Tibial nerve (tissue), 4 donors: Measurements from ENCODE around the gene HSD17B14. TPM values are rescaled to one million over a fixed set of nuclear protein-coding genes. Genes with fewer than 3 reads are reported as not detected.
"Not testable (repeated sequence)": the region's sequence is repeated elsewhere in the genome, so short reads cannot be mapped to it uniquely, and the experiment has no call there.

Experiments
- DNase-seq, 2 donors: peaks; one replicate each; pipeline ENCODE4 v3.0.0-alpha.2; 2019; ENCODE audit warnings: low spot score in 2 of 2
- H3K27ac ChIP-seq, 4 donors: fragments of 200-600 bp; sonication (generic) in 3 of 4; one replicate each; pipeline ENCODE4 v1.5.1; 2017 to 2019; ENCODE audit warnings: mild to moderate bottlenecking in 1 of 4
- H3K27me3 ChIP-seq, 2 donors: fragments of 200-600 bp; sonication (generic) in 1 of 2; one replicate each; pipeline versions ENCODE4 v1.5.1 to v1.6.0; 2017 to 2019
- H3K36me3 ChIP-seq, 3 donors: fragments of 200-600 bp; sonication (generic); one replicate each; pipeline ENCODE4 v1.5.1; 2018 to 2019
- H3K4me1 ChIP-seq, 4 donors: fragments of 200-600 bp; sonication (generic) in 3 of 4; one replicate each; pipeline ENCODE4 v1.5.1; 2017 to 2019
- H3K4me3 ChIP-seq, 4 donors: fragments of 200-600 bp; sonication (generic) in 3 of 4; one replicate each; pipeline ENCODE4 v1.5.1; 2017 to 2019; ENCODE audit warnings: mild to moderate bottlenecking in 1 of 4, moderate library complexity in 1 of 4
- H3K9me3 ChIP-seq, 4 donors: fragments of 200-600 bp; sonication (generic) in 3 of 4; one replicate each; pipeline ENCODE4 v1.5.1; 2017 to 2019
- CTCF ChIP-seq, 5 experiments: fragments of 200-600 bp in 3 of 5; fragments of 450-650 bp in 2 of 5; sonication (generic) in 3 of 5; IDR thresholded peaks; one replicate each; pipeline ENCODE4 v1.5.1; 2016 to 2019; ENCODE audit warnings: antibody characterized with exemption in 5 of 5, mild to moderate bottlenecking in 3 of 5, moderate library complexity in 2 of 5
- EP300 ChIP-seq, 2 donors: sonication (generic); formaldehyde crosslinking; IDR thresholded peaks; one replicate each; pipeline ENCODE4 v1.6.1; 2017; ENCODE audit warnings: antibody characterized with exemption in 2 of 2, mild to moderate bottlenecking in 1 of 2
- POLR2A ChIP-seq, 2 donors: fragments of 450-650 bp; IDR thresholded peaks; one replicate each; pipeline ENCODE4 v1.6.1; 2017; ENCODE audit warnings: antibody characterized with exemption in 2 of 2, mild to moderate bottlenecking in 2 of 2, moderate library complexity in 2 of 2
- WGBS, 2 donors: methylation state at CpG; one replicate each; pipeline ENCODE4 v1.1.5; 2018; 5-methylcytosine and 5-hydroxymethylcytosine counted together
- total RNA-seq, 4 donors: library from RNA; depleted of rRNA; stranded (reverse); fragments of >200 nt; gene quantifications; one replicate each; pipeline ENCODE4 v1.1.0, GENCODE V29; 2016

HSD17B14 gene
- total RNA-seq, 4 donors from 2014 or later: 20.1 to 34.5 (median 26.3) TPM

- H3K4me3 ChIP-seq: no peak overlapping the region
- H3K27ac ChIP-seq: peak overlapping the region in 1 of 4 donors; percentile 47
- peaks cover 0 to 33% (median 0%) of the 10 kb centered on the region in 4 donors for H3K4me1 ChIP-seq
- no peak for TF ChIP-seq POLR2A (IDR thresholded peaks at IDR 0.05)
- TF ChIP-seq CTCF (IDR thresholded peaks at IDR 0.05): no peak
- no peak for TF ChIP-seq EP300 (IDR thresholded peaks at IDR 0.05)
- 75 to 93% methylated on average over 6 of the region's 6 CpGs for WGBS, 2 donors
- peaks cover 0 to 70% (median 3%) of the 10 kb centered on the region in 3 donors for H3K36me3 ChIP-seq
- DNase-seq: no peak
- no peaks in the 10 kb centered on the region for H3K27me3 ChIP-seq
- no peaks in the 10 kb centered on the region for H3K9me3 ChIP-seq
Observed at GRCh38 chr19:48856921-48857320, 20.6 kb upstream of the HSD17B14 start.

GRCh38 chr19:48854103-48854502, 17.8 kb upstream of the HSD17B14 start:
- no peak overlapping the region for H3K4me3 ChIP-seq
- H3K27ac ChIP-seq: peak overlapping the region in 1 of 4 donors; percentile 14
- no peak for DNase-seq
- H3K36me3 ChIP-seq: peaks cover 0 to 70% (median 3%) of the 10 kb centered on the region in 3 donors
- H3K4me1 ChIP-seq: peaks cover 0 to 9% (median 0%) of the 10 kb centered on the region in 4 donors
- 81 to 82% methylated on average over 7 of the region's 7 CpGs for WGBS, 2 donors
- TF ChIP-seq EP300 (IDR thresholded peaks at IDR 0.05): no peak
- TF ChIP-seq CTCF (IDR thresholded peaks at IDR 0.05): no peak
- TF ChIP-seq POLR2A (IDR thresholded peaks at IDR 0.05): no peak
- no peaks in the 10 kb centered on the region for H3K9me3 ChIP-seq
- H3K27me3 ChIP-seq: no peaks in the 10 kb centered on the region

GRCh38 chr19:48853483-48853882, 17.2 kb upstream of the HSD17B14 start:
- no peak for DNase-seq
- TF ChIP-seq CTCF (IDR thresholded peaks at IDR 0.05) (no peak), EP300 (IDR thresholded peaks at IDR 0.05) (no peak), POLR2A (IDR thresholded peaks at IDR 0.05) (no peak)
- peak overlapping the region in 1 of 4 donors; percentile 14 for H3K27ac ChIP-seq
- H3K4me3 ChIP-seq: no peak overlapping the region
- H3K36me3 ChIP-seq: peaks cover 0 to 70% (median 3%) of the 10 kb centered on the region in 3 donors
- WGBS, 2 donors: 84% methylated on average over 8 of the region's 8 CpGs
- no peaks in the 10 kb centered on the region for H3K27me3 ChIP-seq
- no peaks in the 10 kb centered on the region for H3K9me3 ChIP-seq
- H3K4me1 ChIP-seq: peaks cover 0 to 3% (median 0%) of the 10 kb centered on the region in 4 donors

GRCh38 chr19:48852292-48852691, 16.0 kb upstream of the HSD17B14 start:
- Histone ChIP-seq H3K27ac (peak overlapping the region in 2 of 4 donors; percentile 10 to 26), H3K4me1 (no peaks in the 10 kb centered on the region), H3K27me3 (no peaks in the 10 kb centered on the region), H3K36me3 (peaks cover 0 to 73% (median 3%) of the 10 kb centered on the region in 3 donors), H3K9me3 (no peaks in the 10 kb centered on the region), H3K4me3 (no peak overlapping the region)
- no peak for DNase-seq
- 73 to 84% methylated on average over 4 of the region's 4 CpGs for WGBS, 2 donors
- TF ChIP-seq POLR2A (IDR thresholded peaks at IDR 0.05): no peak
- no peak for TF ChIP-seq CTCF (IDR thresholded peaks at IDR 0.05)
- no peak for TF ChIP-seq EP300 (IDR thresholded peaks at IDR 0.05)

GRCh38 chr19:48846659-48847058, 10.4 kb upstream of the HSD17B14 start:
- H3K27me3 ChIP-seq, H3K27ac ChIP-seq, DNase-seq, H3K9me3 ChIP-seq, H3K4me1 ChIP-seq, H3K4me3 ChIP-seq: not testable (repeated sequence)
- 89 to 94% methylated on average over 3 of the region's 3 CpGs for WGBS, 2 donors
- H3K36me3 ChIP-seq: peaks cover 0 to 86% (median 0%) of the 10 kb centered on the region in 3 donors

- 87 to 94% methylated on average over 15 of the region's 15 CpGs for WGBS, 2 donors
- no peak for DNase-seq
- no peak overlapping the region for H3K4me3 ChIP-seq
- no peak for TF ChIP-seq EP300 (IDR thresholded peaks at IDR 0.05)
- TF ChIP-seq CTCF (IDR thresholded peaks at IDR 0.05): no peak
- no peak for TF ChIP-seq POLR2A (IDR thresholded peaks at IDR 0.05)
- H3K27ac ChIP-seq: no peak overlapping the region
- no peaks in the 10 kb centered on the region for H3K27me3 ChIP-seq
- H3K9me3 ChIP-seq: no peaks in the 10 kb centered on the region
- peaks cover 0 to 86% (median 0%) of the 10 kb centered on the region in 3 donors for H3K36me3 ChIP-seq
- H3K4me1 ChIP-seq: peaks cover 0 to 6% (median 0%) of the 10 kb centered on the region in 4 donors
Observed at GRCh38 chr19:48845384-48845783, 9.1 kb upstream of the HSD17B14 start.
